Measurements from ENCODE around the gene CNTNAP5.
"Not testable (repeated sequence)": the region's sequence is repeated elsewhere in the genome, so short reads cannot be mapped to it uniquely, and the experiment has no call there.

The CNTNAP5 gene

DNA sequence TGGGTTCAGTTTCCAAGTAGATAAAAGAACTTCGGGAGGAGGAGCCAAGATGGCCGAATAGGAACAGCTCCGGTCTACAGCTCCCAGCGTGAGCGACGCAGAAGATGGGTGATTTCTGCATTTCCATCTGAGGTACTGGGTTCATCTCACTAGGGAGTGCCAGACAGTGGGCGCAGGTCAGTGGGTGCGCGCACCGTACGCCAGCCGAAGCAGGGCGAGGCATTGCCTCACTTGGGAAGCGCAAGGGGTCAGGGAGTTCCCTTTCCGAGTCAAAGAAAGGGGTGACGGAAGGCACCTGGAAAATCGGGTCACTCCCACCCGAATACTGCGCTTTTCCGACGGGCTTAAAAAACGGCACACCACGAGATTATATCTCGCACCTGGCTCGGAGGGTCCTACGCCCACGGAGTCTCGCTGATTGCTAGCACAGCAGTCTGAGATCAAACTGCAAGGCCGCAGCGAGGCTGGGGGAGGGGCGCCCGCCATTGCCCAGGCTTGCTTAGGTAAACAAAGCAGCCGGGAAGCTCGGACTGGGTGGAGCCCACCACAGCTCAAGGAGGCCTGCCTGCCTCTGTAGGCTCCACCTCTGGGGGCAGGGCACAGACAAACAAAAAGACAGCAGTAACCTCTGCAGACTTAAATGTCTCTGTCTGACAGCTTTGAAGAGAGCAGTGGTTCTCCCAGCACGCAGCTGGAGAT lies 382.9 kb downstream of the CNTNAP5 start:
- not testable (repeated sequence) for DNase-seq (ENCODE audit: low read depth in 2 of 3, low spot score in 2 of 3)

DNA sequence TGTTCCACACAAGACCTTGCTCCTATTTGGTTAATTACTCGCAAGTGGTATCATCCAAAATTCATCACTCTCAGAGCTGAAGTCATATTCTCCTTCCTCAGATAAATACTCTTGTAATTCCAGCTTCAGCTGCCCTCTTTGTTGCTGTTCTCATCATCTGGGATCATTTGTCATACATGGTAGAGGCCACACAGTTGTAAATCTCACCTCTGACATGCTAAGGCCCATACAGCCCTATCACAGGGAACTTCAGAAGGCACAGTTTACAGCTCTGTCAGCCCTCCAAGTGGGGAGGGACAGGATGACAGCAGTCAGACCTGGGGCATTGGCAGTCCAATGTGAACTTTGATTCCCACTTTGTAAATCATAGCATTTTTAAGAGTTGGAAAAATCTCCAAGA lies 399.0 kb downstream of the CNTNAP5 start:
- no peak for DNase-seq (ENCODE audit: low read depth in 2 of 3, low spot score in 2 of 3)

DNA sequence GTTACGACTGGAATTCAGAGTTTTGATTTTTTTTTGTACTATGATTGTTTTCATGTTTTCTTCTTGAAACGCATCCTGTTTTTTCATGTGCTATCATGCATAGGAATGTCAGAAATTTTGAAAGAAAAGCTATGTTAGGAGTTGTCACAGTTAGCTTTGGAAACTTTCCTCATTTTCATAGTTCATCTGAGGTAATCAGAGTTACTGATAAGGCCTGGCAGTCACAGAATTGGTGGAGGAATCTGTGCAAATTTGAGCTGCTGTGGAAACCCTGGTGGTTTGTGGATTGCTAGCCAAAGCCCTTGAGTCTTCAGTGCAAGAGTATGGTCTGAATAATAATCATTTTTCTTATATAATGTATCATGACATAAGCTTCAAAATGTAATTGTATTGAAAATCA lies 401.0 kb downstream of the CNTNAP5 start:
- DNase-seq (ENCODE audit: low read depth in 2 of 3, low spot score in 2 of 3): no peak

DNA sequence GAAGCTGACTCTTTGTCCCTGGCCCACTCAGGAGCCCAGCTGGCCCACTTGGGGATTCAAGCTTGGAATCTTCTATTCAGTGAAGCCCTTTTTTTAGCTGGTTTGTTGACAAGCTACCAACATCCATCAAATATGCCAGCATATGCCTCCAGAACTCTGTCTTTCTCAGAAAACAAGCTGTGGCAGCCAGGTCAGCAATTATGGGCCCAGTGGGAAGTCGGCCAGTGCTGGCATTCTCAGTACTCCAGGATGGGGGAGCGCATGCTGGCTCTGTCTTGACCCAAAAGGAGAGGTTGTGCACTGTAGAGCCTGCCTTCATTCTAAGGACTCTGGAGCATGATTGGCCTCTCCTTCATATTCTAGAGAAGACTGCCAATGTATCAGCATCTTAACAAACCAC lies 401.5 kb downstream of the CNTNAP5 start:
- DNase-seq (ENCODE audit: low read depth in 2 of 3, low spot score in 2 of 3): no peak

DNA sequence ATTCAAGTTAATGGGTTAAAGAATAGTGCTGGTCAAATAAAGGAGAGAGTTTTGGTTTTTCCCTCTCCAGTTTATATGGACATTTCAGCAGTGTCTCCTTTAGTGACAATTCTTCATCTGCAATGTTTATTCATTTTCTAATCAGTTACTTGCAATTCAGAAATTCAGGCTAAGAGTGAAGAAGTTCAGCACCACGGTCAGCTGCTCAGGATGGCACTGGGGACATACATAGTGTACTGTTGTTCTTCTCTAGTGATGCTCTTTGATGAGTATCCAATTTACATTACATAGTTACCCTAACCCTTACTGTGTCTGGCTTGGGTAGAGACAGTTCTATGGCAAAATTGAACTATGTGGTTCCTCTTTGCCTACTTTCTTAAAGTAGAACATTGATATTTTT lies 412.7 kb downstream of the CNTNAP5 start:
- no peak for DNase-seq (ENCODE audit: low read depth in 2 of 3, low spot score in 2 of 3)

DNA sequence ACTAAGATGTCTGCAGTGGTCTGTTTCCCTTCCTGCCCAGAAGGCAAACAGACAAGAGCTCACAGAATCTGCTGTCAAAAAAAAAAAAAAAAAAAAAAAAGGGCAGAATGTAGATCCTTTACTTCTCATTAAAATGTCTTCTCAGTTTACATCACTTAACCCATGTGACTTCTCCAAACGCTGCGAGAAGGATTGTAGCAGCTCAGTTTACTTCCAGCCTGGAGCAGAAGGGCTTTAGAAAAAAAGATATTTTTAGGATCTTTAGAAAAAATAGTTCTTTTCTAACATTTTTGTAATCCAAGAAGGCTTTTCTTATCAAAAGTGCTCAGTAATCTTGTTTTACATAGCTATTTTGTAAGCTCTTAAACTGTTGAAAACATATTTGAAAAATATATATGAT lies 425.4 kb downstream of the CNTNAP5 start:
- DNase-seq (ENCODE audit: low read depth in 2 of 3, low spot score in 2 of 3): no peak

DNA sequence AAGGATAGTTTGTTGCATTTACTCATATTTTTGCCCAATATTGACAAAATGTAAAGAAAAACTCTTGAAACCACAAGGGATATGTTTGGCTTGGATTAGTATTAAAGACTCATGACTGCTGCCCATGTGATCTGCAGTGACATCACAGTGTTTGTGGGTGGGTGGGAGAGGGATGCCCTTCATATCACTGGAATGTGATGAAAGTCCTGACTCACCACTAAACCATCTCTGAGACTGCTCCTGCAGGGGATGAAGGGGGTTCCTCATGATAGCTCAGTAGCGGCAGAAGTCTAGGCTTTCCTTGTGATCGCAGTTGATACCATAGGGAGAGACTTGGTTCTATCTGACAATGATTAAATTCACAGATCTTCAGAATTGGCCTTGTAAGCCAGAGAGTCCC lies 451.2 kb downstream of the CNTNAP5 start:
- DNase-seq (ENCODE audit: low read depth in 2 of 3, low spot score in 2 of 3): no peak

DNA sequence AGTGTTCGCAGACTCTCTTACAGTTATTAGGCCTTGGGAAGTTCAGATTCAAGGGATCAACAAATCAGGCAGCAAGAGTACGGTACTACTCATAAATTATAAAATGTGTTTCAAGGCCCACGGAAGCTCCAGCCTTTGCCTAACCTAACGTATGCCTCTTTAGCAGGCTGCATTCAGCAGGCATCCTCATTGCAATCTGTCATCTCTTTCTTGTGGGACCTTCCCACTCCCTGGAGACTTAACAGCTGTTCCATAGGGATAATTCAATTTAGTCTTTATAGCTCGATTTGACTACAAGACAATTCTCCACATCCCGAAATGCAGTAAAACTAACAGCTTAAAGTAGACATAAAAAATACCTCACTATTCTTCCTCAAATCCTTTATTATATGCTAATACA lies 453.7 kb downstream of the CNTNAP5 start:
- no peak for DNase-seq (ENCODE audit: low read depth in 2 of 3, low spot score in 2 of 3)

DNA sequence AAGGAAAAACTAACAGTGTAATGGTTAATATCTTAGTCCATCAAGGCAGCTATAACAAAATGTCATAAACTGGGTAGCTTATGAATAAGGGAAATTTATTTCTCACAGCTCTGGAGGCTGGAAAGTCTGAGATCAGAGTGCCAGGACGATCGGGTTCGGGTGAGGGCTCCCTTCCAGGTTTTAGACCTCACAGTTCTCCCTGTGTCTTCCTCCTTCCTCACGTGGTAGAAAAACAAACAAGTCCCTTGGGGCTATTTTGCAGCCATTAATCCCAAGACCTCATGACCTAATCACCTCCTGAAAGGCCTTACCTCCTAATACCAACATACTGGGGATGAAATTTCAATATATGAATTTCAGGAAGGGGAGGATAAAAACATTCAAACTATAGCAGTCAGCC lies 455.9 kb downstream of the CNTNAP5 start:
- no peak for DNase-seq (ENCODE audit: low read depth in 2 of 3, low spot score in 2 of 3)

DNA sequence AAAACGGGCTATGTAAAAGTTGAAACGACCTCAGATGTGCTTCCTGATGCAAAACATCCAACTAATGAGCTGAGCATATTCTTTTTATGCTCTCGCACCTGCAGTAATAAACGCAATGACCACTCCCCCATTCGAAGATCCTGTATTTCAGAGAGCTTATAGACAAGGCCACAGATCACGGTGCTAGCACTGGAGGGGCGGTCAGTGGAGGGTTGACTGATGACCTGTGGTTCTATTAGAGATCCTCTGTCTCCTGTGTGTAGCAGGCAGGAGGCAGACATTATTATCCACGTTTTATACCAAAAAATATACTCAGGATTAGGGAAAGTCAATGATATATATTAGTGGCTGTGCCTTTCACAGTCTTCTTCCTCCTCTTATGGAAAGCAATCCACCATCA lies 457.0 kb downstream of the CNTNAP5 start:
- no peak for DNase-seq (ENCODE audit: low read depth in 2 of 3, low spot score in 2 of 3)

DNA sequence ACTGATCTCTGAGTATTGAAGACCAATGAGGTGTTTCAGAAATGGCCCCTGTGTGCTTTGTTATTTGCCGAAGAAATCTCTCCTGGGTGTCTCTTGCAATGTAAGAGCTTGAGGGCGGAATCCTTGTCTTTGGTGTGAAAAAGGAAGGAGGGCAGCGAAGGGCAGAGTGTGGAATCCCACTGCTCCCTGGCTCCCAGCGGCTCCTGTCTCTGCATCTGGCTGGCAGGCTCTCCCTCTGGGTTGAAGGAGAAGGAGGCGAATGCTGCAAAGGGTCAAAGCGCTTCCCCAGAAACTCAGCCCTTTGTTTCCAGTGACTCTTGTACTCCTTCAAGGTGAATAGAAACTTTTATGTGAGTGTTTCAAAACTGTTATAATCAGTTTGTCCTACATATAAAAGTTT lies 457.5 kb downstream of the CNTNAP5 start:
- no peak for DNase-seq (ENCODE audit: low read depth in 2 of 3, low spot score in 2 of 3)

DNA sequence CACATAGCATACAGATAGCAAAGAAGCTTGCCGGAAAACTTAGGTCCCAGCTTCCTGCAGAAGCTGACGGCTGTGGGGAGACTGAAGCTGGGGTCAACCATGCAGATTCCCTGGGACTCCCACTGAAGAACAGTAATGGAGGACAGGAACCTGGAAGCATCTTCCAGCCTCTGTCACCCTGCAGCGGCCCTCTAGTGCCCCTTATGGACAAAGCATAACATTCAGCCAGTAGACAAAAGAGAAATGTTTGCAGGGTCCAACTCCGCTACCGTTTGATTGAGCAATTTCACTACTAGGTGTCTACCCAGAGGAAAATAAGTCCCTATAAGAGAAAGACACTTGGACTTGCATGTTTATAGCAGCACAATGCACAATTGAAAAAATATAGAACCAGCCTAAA lies 460.6 kb downstream of the CNTNAP5 start:
- DNase-seq (ENCODE audit: low read depth in 2 of 3, low spot score in 2 of 3): no peak

DNA sequence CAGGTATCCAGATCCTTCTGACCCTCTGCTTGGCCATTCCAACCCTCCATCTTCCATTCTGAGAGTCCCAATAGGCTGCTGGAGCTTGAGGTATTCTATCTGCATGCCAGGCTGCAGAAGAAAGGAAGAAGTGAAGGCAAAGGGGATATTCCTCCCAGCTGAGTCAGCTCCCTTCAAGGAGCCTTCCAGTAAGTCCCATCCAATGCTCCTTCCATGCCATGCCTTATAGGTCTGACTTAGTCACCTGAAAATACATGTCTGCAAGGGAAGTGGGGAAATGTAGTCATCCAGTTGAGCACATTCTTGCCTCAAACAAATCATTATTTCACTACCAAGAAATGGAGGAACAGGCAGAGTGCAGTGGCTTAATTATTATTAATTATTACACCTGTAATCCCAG lies 464.6 kb downstream of the CNTNAP5 start:
- no peak for DNase-seq (ENCODE audit: low read depth in 2 of 3, low spot score in 2 of 3)

DNA sequence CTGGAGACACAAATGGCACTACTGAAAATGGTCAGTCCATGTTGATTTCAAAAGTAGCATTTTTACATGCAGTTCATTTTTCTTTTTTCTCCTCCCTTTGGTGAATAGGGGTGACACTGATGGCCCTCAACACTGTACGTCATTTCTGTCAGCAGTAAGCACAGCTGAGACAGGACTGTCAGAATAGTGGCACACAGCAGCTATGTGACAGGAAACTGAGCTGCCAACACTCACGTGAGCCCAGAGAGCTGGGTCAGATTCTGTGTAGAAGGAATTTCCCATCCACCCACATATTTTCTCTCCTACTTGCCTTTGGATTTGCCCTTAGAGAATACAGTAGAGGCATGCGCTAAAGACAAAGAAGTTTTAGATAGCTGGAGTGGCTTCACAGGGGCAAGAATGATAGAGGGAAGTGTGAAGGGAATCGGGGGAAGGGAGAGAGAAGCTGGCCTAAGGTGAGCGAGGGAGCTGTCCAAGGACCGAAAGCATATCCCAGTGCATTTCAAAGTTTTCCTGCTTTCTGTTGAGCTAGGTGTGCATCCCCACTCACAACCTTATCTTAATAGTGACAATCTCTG lies 476.6 kb downstream of the CNTNAP5 start:
- DNase-seq (ENCODE audit: low read depth in 2 of 3, low spot score in 2 of 3): no peak

DNA sequence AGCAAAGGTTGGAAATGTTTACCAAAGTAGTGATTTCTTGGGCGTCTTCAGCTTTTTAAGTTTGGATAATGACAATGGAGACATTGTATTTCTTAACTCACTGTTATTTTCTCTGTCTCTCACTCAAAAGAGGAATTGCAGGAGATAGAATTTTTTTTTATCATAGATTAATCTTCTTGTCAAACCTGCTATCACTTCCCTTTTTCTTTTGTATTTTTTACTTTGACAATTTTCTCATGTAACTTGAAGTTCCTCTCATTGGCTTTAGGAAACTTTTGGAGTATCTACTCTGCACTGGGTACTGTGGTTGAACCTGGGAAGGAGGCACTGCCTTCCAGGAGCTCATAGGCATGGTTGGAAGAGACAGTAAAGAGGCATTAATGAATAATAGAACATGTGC lies 489.1 kb downstream of the CNTNAP5 start:
- DNase-seq (ENCODE audit: low read depth in 2 of 3, low spot score in 2 of 3): no peak

DNA sequence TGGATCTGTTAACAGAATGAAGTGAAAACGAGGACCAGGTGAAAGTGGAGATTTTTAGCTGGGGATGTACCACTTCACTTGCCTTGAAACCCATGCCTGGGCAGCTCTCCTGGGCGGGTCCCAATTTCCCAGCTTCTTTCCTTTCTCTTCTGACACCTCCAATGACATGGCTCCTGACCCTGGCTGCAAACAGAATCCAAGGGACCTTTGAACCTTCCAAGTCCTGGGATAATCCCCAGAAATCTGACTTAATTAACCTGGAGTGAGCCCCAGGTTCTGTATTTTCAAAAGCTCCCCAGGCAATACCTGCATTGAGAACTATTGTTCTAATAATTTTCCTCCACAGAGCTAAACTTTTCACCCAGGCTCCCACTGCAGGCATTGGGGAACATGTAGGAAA lies 495.9 kb downstream of the CNTNAP5 start:
- DNase-seq (ENCODE audit: low read depth in 2 of 3, low spot score in 2 of 3): no peak

DNA sequence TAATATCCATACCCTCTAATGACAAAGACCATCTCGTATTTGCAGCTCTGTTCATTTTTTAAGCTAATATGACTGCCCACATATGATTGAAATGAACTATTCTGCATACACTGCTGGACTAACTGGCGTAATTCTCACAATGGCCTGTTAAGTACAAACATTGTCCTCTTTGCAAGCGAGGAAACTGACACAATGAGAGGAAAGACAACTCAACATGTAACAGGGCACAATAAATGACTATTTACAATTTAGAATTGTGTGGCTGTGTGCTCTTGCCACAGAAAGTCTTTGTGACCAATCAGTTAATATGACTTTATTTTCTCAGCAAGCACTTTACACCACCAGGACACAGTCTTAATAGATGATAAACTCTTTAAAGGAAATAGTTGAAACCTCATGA lies 498.0 kb downstream of the CNTNAP5 start:
- DNase-seq (ENCODE audit: low read depth in 2 of 3, low spot score in 2 of 3): no peak

DNA sequence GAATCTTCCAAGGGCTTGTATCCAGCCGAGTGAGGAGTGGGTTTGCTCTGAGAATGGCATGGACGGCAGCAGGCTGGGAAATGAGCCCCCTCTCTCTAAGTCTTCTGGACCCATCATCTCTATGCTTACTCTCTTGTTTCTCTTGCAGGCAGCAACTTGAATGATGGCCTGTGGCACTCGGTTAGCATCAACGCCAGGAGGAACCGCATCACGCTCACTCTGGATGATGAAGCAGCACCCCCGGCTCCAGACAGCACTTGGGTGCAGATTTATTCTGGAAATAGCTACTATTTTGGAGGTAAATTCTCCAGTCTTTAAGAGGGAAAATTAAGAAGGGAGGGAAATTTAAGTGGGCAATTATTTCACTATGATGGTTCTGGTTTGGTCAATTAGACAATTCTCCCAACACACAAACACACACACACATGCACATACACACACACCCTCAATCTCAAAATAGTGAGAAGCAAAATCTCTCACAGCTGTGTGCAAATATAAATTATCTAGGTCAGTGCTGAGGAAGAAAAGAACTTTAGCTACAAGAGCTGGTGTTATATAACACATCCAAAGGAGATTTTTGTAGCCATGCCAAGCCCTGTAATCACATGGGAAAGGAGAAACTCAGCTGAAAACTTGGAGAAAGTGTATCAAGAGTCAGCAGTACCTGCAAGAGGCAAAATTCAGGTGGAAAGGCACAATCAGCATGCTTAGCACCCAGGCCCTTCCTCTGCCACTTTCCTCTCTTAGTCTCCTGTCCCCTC lies 499.2 kb downstream of the CNTNAP5 start:
- no peak for DNase-seq (ENCODE audit: low read depth in 2 of 3, low spot score in 2 of 3)

DNA sequence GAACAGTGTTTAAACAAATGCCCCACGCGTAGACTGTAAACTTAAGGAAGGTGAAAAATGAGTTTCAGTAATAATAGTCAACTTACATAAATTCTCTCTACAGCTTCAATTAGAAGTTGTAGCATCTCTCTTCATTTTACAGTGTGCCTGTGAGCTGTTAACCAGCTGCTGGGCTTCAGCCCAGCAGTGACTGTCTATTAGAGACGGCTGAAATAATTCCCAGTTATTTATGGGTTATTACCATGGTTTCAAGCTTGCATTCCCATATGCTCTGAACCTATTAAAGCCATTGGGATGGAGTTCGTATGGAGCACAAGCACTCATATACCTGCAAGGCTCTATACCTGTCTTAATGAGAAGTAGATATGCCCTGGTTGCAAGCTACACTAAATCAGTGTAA lies 501.1 kb downstream of the CNTNAP5 start:
- no peak for DNase-seq (ENCODE audit: low read depth in 2 of 3, low spot score in 2 of 3)

DNA sequence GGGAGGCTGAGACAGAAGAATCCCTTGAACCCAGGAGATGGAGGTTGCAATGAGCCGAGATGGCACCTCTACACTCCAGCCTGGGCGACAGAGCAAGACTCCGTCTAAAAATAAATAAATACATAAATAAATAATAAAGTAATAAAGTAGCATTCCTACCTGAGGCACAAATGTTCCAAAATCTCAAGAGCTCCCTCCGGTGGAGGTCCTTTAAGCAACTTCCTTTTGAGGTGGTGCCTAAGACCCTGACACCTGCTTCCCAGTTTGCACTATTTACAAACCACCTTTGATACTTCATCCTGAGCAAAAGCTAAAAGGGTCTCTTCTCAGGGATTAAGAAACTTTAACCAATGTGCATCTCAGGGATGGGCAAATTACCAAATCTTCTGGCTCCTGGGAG lies 505.1 kb downstream of the CNTNAP5 start:
- DNase-seq (ENCODE audit: low read depth in 2 of 3, low spot score in 2 of 3): no peak

DNA sequence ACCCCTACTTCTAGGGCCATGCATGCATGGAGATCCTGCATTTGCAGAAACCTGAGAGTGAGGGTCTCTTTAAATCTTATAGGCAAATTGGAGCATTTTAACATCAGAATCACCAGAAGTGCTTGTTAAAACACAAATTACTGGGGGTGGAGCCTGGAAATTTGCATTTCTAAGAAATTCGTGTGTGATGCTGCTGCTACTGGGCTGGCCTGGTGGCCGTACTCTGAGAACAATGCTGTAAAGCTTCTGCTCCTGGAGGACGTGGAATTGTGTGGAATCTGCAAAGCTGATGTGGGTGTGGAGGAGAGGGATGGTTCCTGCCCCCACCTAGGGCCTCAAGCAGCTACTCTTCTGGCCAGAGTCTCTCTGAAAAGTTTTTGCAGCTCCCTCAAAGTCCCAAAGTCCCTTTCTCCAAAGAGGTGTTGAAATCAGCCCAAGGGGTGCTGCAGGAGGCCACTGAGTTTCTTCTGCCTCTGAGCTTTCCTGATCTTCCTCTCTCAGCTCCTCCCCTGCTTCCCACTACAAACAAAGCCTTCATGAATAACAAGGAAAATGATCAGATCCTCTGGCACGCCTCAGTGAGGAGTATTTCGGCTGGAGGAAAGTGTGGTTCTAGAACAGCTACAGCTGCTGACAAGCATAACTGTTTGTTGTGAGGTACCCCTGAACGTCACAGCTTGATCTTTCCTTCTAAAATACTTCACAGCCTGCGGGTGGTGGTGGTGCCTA lies 508.3 kb downstream of the CNTNAP5 start:
- DNase-seq (ENCODE audit: low read depth in 2 of 3, low spot score in 2 of 3): no peak

DNA sequence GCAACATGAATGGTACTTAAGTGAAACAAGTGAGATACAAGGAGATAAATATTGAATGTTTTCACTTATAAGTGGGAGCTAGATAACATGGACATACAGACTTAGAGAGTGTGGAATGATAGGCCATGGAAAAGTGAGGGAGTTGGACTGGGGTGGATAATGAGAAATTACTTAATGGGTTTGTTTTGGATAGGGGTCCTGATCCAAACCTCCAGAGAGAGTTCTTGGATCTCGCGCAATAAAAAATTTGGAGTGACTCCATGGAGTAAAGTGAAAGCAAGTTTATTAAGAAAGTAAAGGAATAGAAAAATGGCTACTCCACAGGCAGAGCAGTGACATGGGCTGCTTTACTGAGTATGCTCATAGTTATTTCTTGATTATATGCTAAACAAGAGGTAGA lies 508.9 kb downstream of the CNTNAP5 start:
- no peak for DNase-seq (ENCODE audit: low read depth in 2 of 3, low spot score in 2 of 3)
